HG03196 (cell line): ENCODE data around the gene IGDCC3.

Experiments used
- ATAC-seq: cut with Tn5 transposase; IDR thresholded peaks from one replicate; pipeline ENCODE4 v1.9.1; 2021; ENCODE audit not compliant: unreplicated experiment

Gene IGDCC3

GRCh38 chr15:65388306-65389080 is 10.7 kb upstream of the IGDCC3 start:
- no peak for ATAC-seq

- no peak for ATAC-seq
Measured at GRCh38 chr15:65386886-65387285, 9.1 kb upstream of the IGDCC3 start.

- ATAC-seq, result no peak
Measured at GRCh38 chr15:65386376-65386775, 8.6 kb upstream of the IGDCC3 start.

DNA sequence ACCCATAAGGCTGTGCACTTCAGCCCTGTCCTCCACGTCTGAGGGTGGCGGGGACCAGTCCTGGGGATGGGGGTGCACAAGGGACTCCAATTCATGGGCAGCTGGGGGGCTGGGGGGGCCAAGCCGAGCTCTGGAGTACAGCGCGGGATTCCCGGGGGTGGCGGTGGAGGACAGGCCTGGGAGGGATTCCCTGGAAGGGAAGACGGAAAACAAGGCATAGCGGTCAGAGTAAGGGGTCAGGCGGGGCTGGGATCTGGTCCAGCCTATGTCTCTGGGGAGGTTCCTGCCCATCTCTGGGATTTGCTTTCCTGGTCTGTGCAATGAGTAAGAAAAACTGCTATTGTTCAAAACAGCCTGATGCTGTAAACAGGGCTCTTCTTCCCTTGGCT is 8.1 kb upstream of the IGDCC3 start:
- ATAC-seq, result no peak

DNA sequence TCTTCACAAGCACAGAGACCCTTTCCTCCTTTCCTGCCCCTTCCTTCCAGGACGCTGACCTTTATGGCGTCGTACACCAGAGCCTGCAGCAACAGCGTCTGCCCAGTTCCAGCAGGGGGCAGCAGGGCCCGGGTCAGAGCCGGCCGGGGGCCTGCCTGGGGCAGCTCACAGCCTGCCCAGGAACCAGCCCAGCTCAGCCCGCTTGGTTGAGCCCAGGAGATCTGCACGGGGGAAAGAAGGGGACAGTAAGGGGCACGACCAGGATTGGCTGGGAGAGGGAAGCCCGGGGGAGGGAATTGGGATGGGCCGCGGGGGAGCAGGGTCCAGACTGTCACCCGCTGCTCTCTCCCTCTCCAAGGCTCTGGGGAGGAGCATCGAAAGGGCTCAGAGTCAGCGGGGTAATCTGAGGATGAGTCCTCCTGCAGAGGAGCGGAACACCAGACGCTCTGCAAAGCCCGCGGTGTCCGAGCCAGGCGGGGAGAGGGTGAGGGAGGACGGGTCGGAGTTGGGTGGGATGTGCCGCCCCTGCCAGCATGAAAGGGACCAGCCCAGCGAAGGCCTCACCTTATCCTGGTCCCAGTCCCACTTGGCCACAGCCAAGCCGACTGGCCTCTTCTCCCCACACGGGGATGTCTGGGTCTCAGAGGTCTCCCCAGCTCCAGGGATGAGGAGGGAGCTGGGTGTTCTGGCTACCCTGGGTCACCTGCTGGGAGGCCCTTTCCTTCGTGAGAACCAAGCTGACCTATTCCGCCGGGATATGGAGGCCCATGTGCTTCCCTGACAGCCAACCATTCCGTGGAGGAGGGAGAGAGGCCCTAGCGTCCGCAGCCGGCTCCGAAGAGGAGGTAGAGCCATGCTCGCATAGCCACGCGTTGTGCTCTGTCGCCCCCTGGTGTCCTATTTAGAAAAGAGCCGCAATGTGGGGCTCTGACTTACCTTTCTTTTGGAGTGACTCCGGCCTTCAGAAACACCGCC is 7.4 kb upstream of the IGDCC3 start:
- ATAC-seq, result peak; percentile 48

DNA sequence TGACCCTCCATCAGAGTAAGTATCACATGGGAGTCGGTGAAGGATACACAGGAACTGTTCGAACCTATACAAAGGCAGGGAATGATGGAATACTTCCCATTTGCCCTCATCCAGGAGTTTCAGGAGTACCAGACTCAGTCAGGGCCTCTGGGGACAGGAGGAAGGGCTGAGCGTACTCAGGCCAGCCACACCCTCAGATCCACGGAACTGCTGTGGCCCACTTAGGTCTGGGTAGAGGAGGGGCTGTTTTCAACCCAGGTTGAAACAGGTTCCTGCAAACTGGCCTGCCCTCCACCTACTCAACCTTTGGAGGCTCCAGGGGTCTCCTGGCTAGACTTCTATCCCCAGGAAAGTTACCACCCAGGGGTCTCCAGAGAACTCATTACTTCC is 6.7 kb upstream of the IGDCC3 start:
- ATAC-seq, result peak; percentile 16

- no peak for ATAC-seq
Measured at GRCh38 chr15:65383991-65384390, 6.2 kb upstream of the IGDCC3 start.

- ATAC-seq, result no peak
Measured at GRCh38 chr15:65383456-65383855, 5.7 kb upstream of the IGDCC3 start.

DNA sequence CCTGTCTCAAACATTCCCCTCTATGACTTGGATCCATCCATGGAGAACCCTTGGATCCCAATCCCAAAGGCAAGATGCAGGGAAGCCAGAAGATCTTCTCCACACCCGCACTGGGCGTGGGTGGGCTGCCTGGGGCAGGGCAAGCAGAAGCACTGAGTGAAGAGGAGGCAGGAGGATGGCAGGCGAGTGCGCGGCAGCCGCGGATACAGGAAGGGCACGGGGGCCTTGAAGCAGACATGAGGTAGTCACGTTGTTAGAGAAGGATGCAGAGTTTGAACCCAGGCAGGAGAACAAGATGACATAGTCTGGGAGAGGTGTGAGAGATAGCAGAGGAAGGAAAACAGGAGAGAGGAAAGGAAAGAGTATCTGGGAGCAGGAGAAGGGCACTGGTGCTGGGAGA is 5.1 kb upstream of the IGDCC3 start:
- ATAC-seq, result no peak

DNA sequence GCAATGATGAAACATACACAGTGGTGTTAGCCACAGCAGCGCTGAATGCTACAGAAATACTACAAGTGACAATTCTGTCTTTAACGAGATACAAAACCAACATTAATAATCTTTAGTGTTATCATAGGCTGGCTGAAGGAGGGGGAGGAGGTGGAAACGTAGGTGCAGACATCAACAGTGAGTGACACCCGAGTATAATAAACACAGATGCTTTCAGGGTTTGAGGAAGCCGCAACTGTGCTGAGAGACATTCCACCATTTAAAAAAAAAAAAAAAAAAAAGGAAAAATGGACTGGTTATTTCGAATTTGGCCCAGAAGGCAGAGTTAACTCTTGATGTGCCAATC is 4.3 kb upstream of the IGDCC3 start:
- no peak for ATAC-seq

DNA sequence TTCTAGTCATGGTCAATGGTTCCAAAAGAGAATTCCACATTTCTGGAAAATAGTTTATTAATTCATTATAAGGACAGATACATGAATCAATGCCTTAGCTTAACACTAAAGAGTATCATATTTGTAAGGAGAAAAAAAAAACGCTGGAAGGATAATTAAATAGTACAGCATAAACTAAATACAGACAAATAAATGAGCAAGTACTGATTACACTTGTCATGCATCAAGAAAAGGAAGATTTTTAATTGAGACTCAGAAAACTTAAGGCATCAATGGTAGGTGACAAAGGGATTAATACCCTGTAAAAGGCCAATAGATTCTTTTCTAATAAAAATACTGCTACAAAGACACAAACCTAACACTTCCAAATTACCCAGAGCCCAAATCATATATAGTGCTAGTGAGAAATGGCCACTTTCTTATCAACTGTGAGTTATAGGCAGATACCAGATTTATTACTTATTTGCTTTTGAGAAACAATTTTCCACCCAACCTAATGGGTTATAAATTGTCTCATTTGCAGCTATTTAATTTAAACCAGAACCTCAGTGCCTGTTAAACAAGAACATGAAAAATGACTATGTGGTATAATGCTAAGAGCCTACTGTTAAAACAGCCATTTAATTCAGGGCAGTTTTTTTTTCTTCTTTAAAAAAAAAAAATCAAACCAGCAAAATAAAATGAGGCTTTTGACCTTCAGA is 3.8 kb upstream of the IGDCC3 start:
- ATAC-seq, result no peak

DNA sequence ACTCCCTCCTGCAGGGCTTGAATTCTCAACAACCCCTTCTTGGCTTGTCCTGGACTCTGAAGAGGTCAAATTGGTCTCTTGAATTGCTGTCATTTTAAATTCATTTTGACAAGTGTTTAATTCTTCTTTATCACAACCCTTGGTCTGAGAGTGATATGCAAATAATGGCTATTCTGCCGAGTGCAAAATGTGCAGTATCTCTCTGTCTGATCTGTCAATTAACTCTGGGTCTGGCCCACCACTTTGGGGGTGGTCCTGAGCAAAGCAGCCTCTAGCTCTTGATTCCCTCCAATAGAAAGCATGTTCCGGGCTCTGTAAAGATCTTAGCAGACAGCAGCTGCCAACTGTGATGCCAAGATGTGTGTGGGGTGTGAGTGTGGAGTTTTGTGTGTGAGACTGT is 2.2 kb upstream of the IGDCC3 start:
- ATAC-seq, result no peak

DNA sequence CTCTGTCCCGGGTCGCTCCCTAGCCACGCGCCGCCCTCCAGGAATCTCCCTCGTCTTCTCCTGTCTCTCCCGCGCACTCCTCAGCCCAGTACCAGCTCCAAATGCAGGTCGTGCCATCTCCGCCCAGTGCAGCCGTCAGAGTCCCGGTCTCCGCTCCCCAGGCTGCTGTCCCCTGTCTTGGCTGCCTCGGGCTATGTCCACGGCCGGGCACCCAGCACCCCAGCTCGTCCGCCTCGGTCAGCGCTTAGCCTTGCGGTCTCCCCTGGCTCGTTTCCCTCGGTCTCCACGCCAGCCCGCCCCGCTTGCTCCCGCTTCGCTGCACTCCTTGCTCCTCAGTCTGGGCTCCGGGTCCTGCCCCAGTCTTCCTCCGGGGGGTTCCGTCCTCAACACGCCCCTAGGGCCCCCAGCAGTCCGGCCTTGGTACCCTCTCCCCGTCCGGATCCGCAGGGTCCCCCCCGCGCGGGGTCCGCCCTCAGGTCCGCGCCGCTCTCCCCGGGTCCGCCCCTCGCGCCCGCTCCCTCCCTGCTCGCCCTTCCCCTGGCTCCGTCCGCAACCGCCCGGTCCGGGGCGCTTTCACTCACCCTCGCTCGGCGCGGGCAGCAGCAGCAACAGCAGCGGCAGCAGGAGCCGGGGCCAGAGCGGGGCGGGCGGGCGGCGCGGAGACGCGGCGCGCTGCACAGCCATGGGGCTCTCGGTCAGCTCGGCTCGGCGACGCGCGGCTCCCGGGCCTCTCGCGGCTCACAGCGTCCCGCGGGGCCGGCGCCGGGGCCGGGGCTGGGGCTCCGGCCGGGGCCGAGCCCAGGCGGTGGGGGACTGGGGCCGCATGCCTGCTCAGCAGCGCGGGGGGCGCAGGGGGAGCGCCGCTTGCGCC is 462 bp downstream of the IGDCC3 start:
- no peak for ATAC-seq

DNA sequence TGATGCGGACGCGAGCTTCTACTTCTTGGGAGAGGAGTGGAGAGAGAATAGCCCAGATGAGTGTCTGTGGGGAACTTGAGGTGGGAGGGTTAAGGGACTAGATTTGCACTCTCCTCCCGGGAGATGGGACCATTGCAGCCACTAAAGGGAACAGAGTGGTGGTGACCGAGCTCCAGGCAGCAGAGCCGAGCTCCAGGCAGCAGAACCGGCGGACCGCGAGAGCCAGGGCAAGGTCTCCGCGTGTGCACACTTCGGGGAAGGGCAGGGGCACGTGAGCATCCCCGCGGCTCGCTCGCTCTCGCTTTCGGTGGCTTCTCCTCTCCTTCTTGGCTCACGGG is 1.1 kb downstream of the IGDCC3 start:
- ATAC-seq, result no peak

GRCh38 chr15:65375871-65376607 is 1.8 kb downstream of the IGDCC3 start:
- no peak for ATAC-seq

GRCh38 chr15:65374821-65375401 is 2.9 kb downstream of the IGDCC3 start:
- ATAC-seq, result no peak

DNA sequence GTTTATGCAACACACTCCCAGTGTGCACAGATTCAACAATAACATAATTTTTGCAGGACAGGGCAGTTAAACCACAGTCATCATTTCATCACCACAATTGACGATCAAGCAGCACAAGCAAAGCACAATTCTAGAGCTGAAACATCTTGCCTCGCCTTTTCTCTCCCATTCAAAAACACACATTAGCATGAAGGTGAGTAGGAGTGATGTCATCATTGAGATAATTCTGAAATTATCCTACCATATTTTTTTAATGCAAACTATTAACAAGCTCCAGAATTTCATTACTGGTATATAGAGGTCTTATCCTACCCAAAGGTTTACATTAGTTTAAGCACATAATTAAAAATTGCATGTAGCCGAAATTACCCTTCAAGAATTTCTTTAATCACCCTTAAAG is 3.5 kb downstream of the IGDCC3 start:
- ATAC-seq, result no peak

DNA sequence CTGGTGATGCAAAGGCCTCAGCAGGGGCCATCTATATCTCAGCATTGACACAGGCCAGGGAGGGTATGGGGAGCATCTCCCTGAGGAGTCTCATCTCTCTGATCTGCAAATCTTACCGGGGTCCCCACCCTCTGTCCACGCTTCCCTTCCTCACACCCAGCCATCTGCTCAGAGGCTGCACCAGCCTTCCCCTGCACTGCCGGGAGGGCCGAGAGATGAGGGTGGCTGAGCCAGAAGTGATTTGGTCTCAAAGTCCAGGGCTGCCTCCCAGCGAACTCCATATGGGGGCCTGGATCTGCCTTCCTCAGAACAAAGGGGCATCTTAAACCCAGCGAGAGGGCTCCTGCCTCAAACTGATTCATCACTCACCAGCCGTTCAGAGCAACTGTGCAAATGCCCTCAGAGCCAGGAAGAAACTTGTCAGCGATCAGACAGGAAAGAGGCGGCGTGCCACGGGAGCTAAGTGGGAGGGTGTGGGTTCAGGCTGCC is 4.6 kb downstream of the IGDCC3 start:
- ATAC-seq, result no peak

DNA sequence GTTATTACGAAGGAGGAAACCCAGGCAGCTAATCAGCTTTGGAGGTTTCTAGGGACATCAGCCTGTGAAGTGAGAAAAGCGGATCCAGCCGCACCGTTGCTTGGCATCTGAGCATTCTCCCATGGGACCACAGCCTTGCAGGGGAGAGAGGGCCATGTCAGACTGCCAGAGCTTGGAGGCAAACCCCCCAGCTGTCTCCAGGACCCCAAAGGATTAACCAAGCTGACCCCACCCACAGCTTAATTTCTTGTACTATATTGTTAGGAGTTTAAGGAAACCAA is 5.1 kb downstream of the IGDCC3 start:
- ATAC-seq, result no peak
